Spleen (tissue), 7 donors: ENCODE results near the gene CELF6.

Source experiments
- POLR2A ChIP-seq, 3 donors: fragments of 450-650 bp; IDR thresholded peaks; one replicate each; pipeline ENCODE4 v1.5.1; 2017; ENCODE audit warnings: antibody characterized with exemption in 3 of 3, mild to moderate bottlenecking in 1 of 3
- POLR2AphosphoS5 ChIP-seq, 3 donors: sonication (generic); formaldehyde crosslinking; IDR thresholded peaks; one replicate each; pipeline ENCODE4 v1.5.1; 2017; ENCODE audit warnings: antibody characterized with exemption in 3 of 3
- TF ChIP-seq, protein P1 (sequence below), 11 experiments: fragments of 200-600 bp in 7 of 11; fragments of 450-650 bp in 4 of 11; sonication (generic) in 4 of 11; IDR thresholded peaks in 8 of 11; conservative IDR thresholded peaks in 3 of 11; 1 replicate in 7 of 11; 2 replicates in 4 of 11; pipeline versions ENCODE4 v1.4.0 to v1.8.0; 2016 to 2021; ENCODE audit warnings: antibody characterized with exemption in 11 of 11, inconsistent platforms in 4 of 11, mild to moderate bottlenecking in 1 of 11
- donor health status: DM: no; HTN: no; CAD: no; lungs with moderate emphysema.
- donor health status: DM: no; HTN: no; CAD: no.
- donor health status: DM: no; HTN: no; CAD: no.

DNA sequence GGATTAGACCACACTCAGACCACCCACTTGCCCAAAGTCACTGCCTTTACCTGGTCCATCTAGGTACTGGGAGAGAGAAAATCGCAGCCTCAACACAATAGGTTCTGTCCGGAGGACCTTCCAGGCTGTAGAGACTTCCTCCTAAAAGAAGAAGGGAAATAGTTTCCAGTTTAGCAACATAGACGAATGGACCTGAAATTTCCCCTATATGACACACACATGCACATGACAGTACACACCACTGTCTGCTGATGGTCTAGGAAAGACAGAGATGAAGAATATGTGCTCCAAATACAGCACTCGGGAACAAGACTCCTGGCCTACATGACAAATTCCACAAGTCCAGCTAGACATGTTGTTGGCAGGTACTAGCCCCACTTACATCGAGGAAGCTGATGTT is 54.9 kb downstream of the CELF6 start:
- TF ChIP-seq, protein P1, sequence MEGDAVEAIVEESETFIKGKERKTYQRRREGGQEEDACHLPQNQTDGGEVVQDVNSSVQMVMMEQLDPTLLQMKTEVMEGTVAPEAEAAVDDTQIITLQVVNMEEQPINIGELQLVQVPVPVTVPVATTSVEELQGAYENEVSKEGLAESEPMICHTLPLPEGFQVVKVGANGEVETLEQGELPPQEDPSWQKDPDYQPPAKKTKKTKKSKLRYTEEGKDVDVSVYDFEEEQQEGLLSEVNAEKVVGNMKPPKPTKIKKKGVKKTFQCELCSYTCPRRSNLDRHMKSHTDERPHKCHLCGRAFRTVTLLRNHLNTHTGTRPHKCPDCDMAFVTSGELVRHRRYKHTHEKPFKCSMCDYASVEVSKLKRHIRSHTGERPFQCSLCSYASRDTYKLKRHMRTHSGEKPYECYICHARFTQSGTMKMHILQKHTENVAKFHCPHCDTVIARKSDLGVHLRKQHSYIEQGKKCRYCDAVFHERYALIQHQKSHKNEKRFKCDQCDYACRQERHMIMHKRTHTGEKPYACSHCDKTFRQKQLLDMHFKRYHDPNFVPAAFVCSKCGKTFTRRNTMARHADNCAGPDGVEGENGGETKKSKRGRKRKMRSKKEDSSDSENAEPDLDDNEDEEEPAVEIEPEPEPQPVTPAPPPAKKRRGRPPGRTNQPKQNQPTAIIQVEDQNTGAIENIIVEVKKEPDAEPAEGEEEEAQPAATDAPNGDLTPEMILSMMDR (IDR thresholded peaks at IDR 0.05 in 8 of 11, conservative IDR thresholded peaks at IDR 0.05 in 3 of 11), result no peak
- TF ChIP-seq POLR2AphosphoS5 (IDR thresholded peaks at IDR 0.05) (no peak), POLR2A (IDR thresholded peaks at IDR 0.05) (no peak)
